Right lobe of liver (tissue), 6 donors: ENCODE results near the gene GYG2. TPM values are rescaled to one million over a fixed set of nuclear protein-coding genes. Genes with fewer than 3 reads are reported as not detected.

ENCODE experiments used
- ATAC-seq, 4 donors: fragments of 200-7000 bp; cut with Tn5 transposase; one replicate each; pipeline ENCODE4 v1.9.1; 2020; ENCODE audit warnings: mild to moderate bottlenecking in 4 of 4, moderate library complexity in 4 of 4
- DNase-seq, 3 donors: peaks; one replicate each; pipeline ENCODE4 v3.0.0-alpha.2; 2020
- H3K27ac ChIP-seq, 3 donors: fragments of 200-600 bp; one replicate each; pipeline ENCODE4 v1.8.0; 2022
- H3K27me3 ChIP-seq, 2 donors: fragments of 200-600 bp; one replicate each; pipeline ENCODE4 v1.8.0; 2022
- H3K36me3 ChIP-seq, 4 donors: fragments of 200-600 bp; sonication (generic) in 1 of 4; one replicate each; pipeline versions ENCODE4 v1.5.1 to v1.8.0; 2017 to 2022; ENCODE audit warnings: control low read depth in 1 of 4
- H3K4me1 ChIP-seq, 4 donors: fragments of 200-600 bp; sonication (generic) in 1 of 4; one replicate each; pipeline versions ENCODE4 v1.5.1 to v1.8.0; 2017 to 2022; ENCODE audit warnings: control low read depth in 1 of 4
- H3K4me3 ChIP-seq, 3 donors: fragments of 200-600 bp; one replicate each; pipeline ENCODE4 v1.8.0; 2022
- H3K9me3 ChIP-seq, 4 donors: fragments of 200-600 bp; sonication (generic) in 1 of 4; one replicate each; pipeline versions ENCODE4 v1.5.1 to v1.8.0; 2017 to 2022; ENCODE audit warnings: control low read depth in 1 of 4
- POLR2A ChIP-seq: fragments of 450-650 bp; IDR thresholded peaks from one replicate; pipeline ENCODE4 v1.6.1; 2017; ENCODE audit warnings: antibody characterized with exemption, mild to moderate bottlenecking
- WGBS: methylation state at CpG from one replicate; pipeline ENCODE4 v1.1.6; 2018; ENCODE audit warnings: low coverage, low lambda C conversion rate; ENCODE audit not compliant: insufficient coverage; ENCODE audit errors: missing lambda C conversion rate; 5-methylcytosine and 5-hydroxymethylcytosine counted together
- intact Hi-C, 2 donors: fragments of 100-400 bp; cut with DNase I; formaldehyde crosslinking; loops; one replicate each; pipeline versions ENCODE4 v1.11.2 to v1.14.1; 2022
- total RNA-seq, 6 experiments: library from RNA; depleted of rRNA in 2 of 6; stranded (reverse); fragments of >200 nt in 2 of 6; fragmentation: NEBNext Ultra II Directional in 3 of 6; extraction: Animal tissue kit (Norgen Biotek cat#: 25700) in 3 of 6; gene quantifications; one replicate each; pipeline versions ENCODE4 v1.1.0 to v1.2.4, GENCODE V29; 2016 to 2023
- TF ChIP-seq, protein P1 (sequence below), 4 donors: fragments of 200-600 bp in 3 of 4; fragments of 450-650 bp in 1 of 4; IDR thresholded peaks; one replicate each; pipeline versions ENCODE4 v1.5.1 to v1.8.0; 2016 to 2022; ENCODE audit warnings: antibody characterized with exemption in 4 of 4, mild to moderate bottlenecking in 2 of 4
- donor health status: DM: no; HTN: yes; CAD: no.
- donor health status: DM: no; HTN: no; CAD: no.
- donor health status: DM: no; HTN: no; CAD: no.
- donor health status: DM: no; HTN: yes; CAD: no.
- donor health status: DM: no; HTN: yes; CAD: no.

The GYG2 gene
- total RNA-seq, 6 experiments from 2014 or later = 17.6 to 27.7 (median 21.3) TPM

DNA sequence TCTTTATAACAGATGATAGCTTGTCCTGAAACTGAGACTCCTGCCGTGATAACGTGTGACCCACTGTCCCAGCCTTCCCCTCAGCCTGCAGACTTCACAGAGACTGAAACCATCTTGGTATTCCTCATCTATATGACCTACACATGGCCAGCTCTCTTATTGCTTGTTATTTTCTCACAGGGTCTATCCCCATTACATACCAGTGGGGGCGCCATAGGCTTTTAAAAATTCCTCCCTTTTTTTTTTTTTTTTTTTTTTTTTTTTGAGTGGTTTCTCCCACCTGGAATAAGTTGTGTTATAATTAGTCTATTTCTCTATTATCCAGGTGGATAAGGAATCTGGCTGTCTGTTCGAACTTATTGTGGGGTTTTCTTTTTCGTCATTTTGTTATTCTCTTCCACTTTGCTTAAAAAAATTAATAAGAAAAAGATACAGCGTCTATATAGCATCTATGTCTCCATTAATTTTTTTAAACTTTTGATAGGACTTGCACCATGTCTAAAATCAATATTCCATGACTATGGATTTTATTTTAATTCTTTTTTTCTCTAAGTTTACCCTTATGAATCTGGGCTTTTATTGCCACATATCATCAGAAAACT lies 47.2 kb downstream of the GYG2 start:
- WGBS = 80% methylated on average over 6 of the region's 6 CpGs
- ATAC-seq = peak; percentile 43 to 60 (median 53)

GRCh38 chrX:2878563-2878962 lies 49.8 kb downstream of the GYG2 start:
- 17% methylated on average over 2 of the region's 2 CpGs for WGBS
- DNase-seq (no peak), ATAC-seq (peak in 2 of 4 donors; percentile 44 to 57)
- H3K27ac ChIP-seq = no peak overlapping the region
- H3K9me3 ChIP-seq = no peaks in the 10 kb centered on the region
- no peak overlapping the region for H3K4me3 ChIP-seq
- no peaks in the 10 kb centered on the region for H3K27me3 ChIP-seq
- H3K4me1 ChIP-seq = no peaks in the 10 kb centered on the region
- intact Hi-C loops = no loop called here
- TF ChIP-seq POLR2A = no peak
- TF ChIP-seq, protein P1, sequence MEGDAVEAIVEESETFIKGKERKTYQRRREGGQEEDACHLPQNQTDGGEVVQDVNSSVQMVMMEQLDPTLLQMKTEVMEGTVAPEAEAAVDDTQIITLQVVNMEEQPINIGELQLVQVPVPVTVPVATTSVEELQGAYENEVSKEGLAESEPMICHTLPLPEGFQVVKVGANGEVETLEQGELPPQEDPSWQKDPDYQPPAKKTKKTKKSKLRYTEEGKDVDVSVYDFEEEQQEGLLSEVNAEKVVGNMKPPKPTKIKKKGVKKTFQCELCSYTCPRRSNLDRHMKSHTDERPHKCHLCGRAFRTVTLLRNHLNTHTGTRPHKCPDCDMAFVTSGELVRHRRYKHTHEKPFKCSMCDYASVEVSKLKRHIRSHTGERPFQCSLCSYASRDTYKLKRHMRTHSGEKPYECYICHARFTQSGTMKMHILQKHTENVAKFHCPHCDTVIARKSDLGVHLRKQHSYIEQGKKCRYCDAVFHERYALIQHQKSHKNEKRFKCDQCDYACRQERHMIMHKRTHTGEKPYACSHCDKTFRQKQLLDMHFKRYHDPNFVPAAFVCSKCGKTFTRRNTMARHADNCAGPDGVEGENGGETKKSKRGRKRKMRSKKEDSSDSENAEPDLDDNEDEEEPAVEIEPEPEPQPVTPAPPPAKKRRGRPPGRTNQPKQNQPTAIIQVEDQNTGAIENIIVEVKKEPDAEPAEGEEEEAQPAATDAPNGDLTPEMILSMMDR (IDR thresholded peaks at IDR 0.05) = no peak
- H3K36me3 ChIP-seq = peaks cover 0 to 5% (median 0%) of the 10 kb centered on the region in 4 donors

More for the DNA sequence above, 47.2 kb downstream of the GYG2 start:
- H3K4me1 ChIP-seq = no peaks in the 10 kb centered on the region
- intact Hi-C loops = no loop called here
- TF ChIP-seq POLR2A = no peak
- TF ChIP-seq, protein P1 (IDR thresholded peaks at IDR 0.05) = peak; percentile 14 to 54 (median 47)
- no peak for DNase-seq
- no peaks in the 10 kb centered on the region for H3K27me3 ChIP-seq
- H3K27ac ChIP-seq = no peak overlapping the region
- no peaks in the 10 kb centered on the region for H3K9me3 ChIP-seq
- no peak overlapping the region for H3K4me3 ChIP-seq
- no peaks in the 10 kb centered on the region for H3K36me3 ChIP-seq

GRCh38 chrX:2879670-2880069 lies 50.9 kb downstream of the GYG2 start:
- ATAC-seq (no peak), DNase-seq (no peak)
- WGBS = 60% methylated on average over 1 of the region's 1 CpG
- no peaks in the 10 kb centered on the region for H3K27me3 ChIP-seq
- H3K36me3 ChIP-seq = peaks cover 0 to 5% (median 0%) of the 10 kb centered on the region in 4 donors
- no peaks in the 10 kb centered on the region for H3K9me3 ChIP-seq
- no peak overlapping the region for H3K4me3 ChIP-seq
- intact Hi-C loops = no loop called here
- no peak for TF ChIP-seq POLR2A
- TF ChIP-seq, protein P1 (IDR thresholded peaks at IDR 0.05) = no peak
- H3K27ac ChIP-seq = no peak overlapping the region
- H3K4me1 ChIP-seq = no peaks in the 10 kb centered on the region

- Histone ChIP-seq H3K9me3 (no peaks in the 10 kb centered on the region), H3K4me3 (no peak overlapping the region), H3K36me3 (peaks cover 0 to 5% (median 0%) of the 10 kb centered on the region in 4 donors), H3K27me3 (no peaks in the 10 kb centered on the region), H3K27ac (no peak overlapping the region), H3K4me1 (peaks cover 0 to 8% (median 0%) of the 10 kb centered on the region in 4 donors)
- ATAC-seq = no peak
- 94% methylated on average over 10 of the region's 14 CpGs for WGBS
- no peak for TF ChIP-seq POLR2A
- TF ChIP-seq, protein P1 (IDR thresholded peaks at IDR 0.05) = no peak
- DNase-seq = no peak
- intact Hi-C loops = no loop called here
Measured at GRCh38 chrX:2883770-2884169, 55.0 kb downstream of the GYG2 start.
